ENCODE results near the gene TOX2.

The TOX2 gene

DNA sequence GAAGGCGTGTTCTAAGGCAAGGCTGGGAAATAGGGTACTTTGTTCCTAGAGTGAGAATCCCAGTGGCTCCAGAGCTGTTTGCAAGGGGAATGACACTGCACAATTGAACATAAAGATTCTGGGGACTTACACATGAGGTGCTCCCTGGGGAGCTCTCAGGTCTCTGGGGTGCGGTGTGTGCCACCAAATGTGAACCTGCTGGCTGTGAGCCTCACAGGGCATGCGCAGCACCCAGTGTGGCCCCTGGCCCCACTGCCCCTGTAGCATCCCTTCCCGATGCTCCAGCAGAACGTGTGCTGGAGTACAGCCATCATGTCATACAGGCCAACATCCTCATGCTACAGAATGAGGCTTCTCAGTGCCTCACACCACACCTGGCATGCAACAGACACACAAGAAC lies 68.2 kb downstream of the TOX2 start:
- no peak for DNase-seq

DNA sequence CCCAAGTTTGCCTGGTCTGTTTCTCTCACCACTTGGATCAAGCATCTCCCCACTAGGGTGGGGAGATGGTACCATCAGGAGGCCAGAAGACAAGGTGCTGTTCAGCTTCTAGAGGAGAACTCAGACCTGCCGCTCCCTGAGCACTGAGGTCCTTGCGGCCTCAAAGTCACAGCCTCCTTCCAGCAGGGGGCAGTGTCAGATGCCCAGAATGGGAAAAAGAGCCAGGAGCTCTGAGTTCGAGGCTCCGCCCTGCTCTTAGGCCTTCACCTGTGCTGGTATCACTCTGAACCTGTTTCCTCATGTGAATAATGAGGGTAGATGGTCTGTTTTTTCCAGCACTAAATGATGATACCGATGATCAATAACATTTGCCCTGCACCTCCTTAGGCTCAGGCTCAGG lies 68.7 kb downstream of the TOX2 start:
- DNase-seq: peak; percentile 76

DNA sequence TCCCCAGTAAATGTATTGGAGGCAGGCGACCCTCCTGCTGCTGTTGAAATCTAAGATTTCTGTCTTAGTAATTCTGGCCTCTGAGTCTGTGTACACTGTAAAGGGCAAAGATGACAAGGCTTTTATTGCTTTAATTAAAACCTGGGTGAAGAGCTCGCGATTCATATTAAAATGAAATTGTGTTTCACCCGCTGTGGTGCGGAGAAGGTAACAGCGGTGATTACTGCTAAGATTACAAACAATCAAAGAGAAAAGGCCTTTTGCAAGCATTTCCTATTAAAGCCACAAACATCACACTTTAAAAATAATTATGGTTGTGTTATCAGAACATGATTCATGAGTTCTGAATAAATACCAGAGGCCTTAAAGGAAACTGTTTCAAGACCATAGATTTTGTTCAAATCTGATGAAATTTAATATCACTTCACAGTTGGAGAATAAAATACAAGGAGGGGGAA lies 69.3 kb downstream of the TOX2 start:
- no peak for DNase-seq

DNA sequence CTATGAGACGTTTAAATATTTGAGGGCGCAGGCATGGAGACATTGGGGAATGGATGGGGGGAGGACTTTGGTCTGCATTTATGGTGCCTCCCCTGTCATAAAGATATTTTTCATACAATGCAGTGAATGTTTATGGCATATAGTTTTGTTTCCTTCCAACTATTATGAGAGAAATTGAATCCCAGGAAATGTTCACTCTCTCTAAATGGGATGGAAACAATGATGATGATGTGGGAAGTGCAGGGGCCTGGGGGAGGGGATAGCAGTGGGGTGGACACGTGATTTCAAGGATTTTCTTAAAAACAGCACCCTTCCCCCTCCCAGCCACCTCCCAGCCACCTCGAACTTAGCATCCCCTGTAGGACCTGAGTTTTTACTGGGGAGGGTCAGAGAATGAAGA lies 69.9 kb downstream of the TOX2 start:
- no peak for DNase-seq

DNA sequence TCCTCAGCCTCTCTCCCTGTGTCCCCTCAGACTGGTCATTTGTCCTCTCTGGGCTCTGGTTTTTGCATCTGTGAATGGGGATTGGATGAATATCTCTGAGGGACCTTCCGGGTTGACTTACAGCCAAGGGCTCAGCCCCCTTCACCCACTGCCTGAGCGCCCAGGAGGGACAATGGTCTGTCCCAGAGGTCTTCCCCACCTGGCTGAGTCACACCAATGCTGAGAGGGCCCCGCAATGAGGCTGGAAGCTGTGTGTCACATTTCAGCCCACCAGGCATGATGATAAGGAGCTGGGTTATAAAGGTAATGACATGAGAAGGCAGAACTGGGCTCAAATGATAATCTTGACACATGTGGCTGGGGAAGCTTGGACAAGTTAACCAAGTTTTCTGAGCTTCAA lies 70.5 kb downstream of the TOX2 start:
- DNase-seq: no peak

DNA sequence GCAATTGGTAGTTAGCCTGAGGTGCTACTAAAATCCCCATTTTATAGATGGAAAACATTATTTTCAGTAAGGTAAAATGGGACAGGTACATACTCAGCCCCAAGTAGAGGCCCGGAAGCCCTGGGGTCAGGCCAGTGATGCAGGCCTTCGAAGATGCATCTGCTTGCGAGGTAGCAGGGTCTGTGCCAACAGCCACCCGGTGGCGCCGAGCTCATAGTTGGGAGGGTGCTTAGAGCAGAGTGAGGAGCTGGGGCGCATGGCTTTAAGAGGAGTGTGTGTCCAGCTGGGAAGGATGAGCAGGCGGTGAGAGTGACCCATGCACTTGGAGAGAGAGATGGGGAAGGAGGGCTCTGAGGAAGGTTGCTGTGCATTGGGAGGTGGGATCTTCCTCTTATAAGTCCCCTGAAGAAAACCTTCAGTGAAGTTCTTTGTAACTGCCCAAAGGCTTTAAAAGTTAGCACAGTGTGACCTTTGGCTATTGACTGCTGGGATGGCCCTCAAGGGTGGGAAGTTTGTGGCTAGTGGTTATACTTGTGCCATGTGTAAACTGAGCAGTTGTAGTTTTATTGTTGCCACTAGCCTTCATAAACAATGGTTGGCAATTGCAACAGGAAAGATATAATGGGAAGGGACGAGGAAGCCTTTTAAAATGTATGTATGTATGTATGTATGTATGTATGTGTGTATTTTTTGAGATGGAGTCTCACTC lies 71.1 kb downstream of the TOX2 start:
- DNase-seq: no peak

DNA sequence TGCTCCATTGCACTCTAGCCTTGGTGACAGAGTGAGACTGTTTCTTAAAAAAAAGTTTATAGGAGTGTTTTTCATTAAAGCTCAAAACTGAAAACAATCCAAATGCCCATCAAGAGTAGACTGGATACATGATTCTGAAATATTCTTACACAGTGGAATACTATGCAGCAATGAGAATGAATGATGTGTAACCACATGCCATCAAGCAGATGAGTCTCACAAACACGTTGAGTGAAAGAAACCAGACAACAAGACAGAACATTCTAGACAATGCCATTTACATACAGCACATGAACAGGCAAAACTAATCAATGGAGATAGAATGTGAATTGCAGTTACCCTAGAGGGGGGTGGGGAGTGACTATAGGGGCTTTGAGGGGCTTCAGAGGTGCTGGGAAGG lies 72.4 kb downstream of the TOX2 start:
- no peak for DNase-seq

DNA sequence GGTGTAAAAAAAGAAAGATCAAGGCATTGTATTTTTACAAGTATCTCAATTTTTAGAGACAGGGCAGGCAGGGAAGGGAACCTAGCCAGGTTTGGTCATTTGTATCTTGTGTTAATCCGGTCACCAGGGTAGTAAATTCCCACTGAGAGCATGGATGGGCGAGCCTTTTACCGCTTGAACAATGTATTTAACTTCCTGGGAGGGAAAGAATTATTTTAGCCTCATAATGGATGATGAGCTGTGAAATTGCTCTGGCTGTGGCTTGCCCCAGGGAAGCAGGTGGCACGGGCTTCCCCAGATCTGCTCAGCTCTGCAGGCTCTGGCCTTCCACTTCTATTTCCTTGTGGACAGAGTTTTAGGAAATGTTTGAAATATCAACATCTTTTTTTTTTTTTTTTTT lies 72.9 kb downstream of the TOX2 start:
- no peak for DNase-seq

DNA sequence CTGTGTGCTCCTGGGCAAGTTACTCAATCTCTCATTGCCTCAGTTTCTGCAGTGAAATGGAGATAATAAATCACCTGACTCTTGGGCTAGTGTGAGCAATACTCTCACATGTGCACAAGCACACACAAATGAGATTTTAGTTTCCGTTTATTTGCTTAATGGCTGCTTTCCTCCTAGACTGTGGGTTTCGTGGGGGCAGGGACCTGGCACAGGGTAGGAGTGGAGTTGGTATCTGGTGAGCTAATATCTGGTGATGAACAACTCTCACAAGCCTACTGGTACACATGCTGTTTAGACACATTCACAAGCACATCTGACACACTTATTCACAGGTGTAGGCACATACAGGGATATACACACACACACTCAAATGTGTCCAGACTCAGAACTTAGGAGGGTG lies 73.8 kb downstream of the TOX2 start:
- no peak for DNase-seq

DNA sequence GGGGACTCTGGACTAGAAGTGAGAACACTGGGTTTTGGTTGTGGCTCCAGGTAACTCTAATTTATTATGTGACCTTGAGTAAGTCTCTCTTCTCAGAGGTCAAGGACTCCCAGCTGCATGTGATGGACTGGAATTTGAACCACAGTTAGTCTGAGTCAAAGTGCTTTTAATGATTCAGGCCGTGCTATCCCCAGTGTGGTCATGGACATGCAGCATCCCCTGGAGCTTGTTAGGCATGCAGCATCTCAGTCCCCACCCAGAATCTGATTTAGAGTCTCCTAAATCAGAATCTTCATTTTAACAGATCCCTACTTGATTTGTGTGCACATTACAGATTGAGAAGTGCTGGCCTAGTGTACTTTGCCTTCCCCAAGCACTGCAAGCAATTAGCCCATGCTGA lies 74.2 kb downstream of the TOX2 start:
- no peak for DNase-seq

DNA sequence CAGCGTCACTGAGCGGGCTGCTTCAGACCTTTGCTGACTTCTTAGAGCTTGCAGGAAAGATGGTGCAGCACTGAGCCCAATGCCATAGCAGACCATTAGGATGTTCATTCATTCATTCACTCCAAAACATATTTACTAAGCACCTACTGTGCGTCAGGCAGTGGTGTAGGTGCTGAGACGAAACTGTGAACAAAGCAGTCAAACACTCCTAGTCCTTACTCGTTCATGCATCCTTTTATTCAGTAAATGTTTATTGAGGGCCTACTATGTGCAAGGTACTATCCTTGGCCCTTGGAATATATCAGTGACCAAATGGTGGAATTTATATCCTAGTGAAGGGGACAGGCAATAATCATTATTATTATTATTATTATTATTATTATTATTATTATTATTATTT lies 76.6 kb downstream of the TOX2 start:
- DNase-seq: no peak

DNA sequence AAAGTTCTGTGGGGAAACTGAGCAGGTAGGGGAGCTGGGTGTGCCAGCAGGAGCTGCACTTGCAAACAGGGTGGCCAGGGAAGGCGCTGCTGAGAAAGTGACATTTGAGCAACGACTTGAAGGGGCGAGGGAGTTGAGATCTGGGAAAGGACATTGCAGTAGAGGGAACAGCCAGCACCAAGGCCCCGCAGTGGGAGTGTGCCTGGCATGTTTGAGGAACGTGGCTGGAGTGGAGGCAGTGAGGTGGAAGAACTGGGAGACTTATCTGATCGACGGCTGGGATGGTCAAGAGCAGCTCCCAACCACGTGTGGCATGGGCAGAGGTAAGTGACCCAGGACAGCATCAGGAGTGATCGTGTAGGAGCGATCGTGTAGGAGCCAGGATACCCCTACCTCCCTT lies 77.3 kb downstream of the TOX2 start:
- DNase-seq: no peak

DNA sequence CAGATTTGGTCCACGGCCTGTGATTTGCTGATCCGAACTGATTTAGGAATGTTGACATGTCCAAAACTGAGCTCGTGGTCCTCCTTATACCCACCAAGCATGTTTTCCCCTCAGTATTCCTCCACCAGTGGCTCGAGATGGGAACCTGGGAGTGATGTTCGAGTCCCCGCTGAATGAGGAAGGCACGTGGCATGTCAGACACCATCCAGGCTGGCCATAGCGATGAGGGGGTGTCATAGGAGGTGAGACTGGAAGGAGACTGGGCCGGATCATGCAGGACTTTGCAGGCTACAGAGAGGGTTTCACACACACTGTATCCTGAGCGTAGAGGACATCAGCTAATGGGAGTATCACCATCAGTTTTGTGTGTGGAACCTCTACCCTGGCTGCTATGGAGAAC lies 78.2 kb downstream of the TOX2 start:
- no peak for DNase-seq

DNA sequence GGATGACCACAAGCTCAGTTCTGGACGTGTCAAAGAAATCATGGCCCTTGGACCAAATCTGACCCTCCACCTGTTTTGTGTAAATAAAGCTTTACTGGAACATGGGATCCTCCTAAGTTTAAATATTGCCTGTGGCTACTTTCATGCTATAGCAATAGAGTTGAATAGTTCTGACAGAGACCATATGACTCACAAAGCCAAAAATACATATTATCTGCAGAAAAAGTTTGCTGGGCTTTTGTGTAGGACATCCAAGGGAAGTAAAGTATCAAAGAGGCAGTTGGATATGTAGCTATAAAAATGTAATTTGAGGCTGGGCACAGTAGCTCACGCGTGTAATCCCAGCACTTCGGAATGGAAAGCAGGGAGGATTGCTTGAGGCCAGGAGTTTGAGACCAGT lies 78.9 kb downstream of the TOX2 start:
- DNase-seq: no peak

DNA sequence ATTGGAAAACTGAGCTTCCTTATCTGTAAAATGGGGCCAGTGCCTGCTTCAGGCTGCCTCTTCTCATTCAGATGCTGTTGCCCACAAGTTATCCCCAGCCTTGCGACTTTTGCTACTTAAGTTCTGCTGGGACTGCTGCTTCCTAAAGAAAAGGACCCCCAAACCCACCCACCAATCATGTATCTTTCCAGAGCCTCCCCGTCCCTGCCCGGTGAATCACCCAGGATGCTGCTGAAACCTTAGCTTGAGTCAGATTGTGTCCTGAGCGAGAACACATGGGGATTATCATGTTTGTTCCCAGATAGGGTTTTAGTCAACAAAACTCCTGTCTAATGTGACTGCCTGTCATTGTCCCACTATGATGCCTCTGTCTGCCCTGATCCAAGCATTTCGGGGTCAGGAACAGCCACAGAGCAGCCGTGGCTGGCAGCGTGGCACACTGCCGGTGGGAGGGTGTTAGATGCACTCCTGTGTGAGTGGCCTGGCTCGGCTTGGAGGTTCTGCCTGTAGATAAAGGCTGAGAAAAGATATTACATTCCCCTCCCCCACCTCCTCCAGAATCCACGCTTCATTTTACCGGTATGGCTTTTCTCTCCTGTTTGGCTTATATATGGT lies 79.9 kb downstream of the TOX2 start:
- no peak for DNase-seq

DNA sequence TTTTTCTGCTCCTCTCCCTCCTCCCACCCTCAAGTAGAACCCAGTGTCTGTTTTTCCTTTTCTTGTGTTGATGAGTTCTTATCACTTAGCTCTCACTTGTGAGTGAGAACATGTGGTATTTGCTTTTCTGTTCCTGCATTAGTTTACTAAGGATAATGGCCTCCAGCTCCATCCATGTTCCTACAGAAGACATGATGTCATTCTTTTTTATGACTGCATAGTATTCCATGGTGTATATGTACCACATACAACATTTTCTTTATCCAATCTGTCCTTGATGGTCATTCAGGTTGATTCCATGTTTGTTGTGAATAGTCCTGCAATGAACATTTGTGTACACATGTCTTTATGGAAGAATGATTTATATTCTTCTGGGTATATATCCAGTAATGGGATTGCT lies 81.0 kb downstream of the TOX2 start:
- no peak for DNase-seq

DNA sequence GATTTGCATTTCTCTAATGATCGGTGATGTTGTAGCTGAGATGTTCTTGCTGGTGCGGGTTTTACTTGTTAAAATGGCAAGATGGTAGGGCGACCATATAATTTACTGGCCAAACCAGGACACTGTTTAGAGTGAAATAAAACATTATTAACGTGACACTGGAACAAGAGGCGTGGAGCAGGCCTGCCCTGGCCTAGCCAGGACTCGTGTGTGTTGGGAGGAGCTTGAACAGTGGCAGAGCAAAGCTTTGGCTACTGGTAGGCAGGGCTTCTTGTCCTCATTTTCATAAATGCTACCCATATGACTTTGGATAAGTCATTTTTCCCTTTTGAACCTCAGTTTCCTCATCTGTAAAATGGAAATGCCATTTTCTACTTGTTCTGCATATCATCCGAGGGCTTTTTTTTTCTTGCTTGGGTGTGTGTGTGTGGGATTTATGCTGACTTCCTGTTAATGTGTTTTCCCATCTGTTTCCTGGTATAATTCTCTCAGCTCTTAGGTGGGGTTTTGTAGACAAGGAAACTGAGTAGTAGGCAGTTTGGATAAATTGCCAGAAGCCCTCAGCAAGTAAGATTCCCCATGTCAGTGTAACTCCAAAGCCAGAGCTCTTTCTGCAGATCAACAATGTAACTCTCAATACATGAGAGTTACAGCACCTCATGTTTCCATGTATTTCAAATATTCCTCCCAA lies 81.7 kb downstream of the TOX2 start:
- DNase-seq: no peak

DNA sequence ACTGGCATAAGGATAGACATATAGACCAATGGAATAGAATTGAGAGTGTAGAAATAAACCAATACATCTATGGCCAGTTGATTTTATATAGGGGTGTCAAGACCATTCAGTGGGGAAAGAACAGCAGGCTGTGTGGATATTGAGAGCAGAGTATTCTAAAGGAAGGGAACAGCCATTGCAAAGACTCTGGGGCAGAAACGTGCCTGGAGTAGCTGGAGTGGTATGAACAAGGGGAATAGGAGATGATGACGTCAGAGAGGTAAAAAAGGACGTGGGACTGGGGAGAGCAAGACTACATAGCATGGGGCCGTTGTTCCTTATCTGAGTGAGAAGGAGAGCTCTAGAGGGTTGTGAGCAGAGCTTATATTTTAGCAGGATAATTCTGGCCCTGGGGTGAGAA lies 85.2 kb downstream of the TOX2 start:
- DNase-seq: no peak

DNA sequence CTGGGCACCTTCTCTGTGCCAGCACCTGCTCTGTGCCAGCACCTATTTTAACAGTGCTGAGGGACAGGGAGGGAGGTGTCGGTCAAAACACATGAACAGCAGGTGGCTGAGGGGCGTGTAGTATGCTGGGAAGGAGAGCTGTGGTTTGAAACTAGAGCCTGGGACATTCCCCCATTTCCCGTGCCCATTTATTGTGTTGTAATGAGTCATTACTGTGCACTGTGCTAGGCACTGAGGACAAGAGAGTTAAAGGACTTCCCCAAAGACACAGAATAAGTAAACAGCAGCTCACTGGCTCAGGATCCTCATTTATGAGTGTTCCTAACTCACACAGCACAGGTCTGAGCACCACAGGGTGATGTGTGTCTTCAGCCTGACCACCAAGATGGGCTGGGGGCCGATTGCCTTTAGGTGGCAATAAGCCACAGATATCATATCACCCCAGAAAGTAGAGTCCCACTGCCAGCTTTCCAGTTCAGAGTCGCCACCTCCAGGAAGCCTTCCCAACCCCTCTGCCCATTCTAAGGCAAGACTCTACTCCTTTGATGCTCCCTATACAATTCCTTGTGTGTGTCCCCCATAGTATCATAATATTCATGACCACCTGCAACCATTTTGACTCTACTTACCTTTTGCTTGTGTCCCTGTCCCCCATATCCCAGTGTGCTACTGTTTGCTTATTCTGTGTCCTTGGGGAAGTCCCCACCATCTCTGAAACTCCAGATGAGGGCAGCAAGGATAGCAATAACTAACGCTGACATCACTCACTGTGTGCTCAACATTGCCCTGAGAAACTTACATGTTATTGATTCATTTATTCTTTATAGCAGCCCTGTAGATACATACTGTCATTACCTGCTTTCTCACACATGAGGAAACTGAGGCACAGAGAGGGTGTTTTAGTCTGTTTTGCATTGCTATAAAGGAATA lies 87.3 kb downstream of the TOX2 start:
- peak; percentile 41 for DNase-seq

DNA sequence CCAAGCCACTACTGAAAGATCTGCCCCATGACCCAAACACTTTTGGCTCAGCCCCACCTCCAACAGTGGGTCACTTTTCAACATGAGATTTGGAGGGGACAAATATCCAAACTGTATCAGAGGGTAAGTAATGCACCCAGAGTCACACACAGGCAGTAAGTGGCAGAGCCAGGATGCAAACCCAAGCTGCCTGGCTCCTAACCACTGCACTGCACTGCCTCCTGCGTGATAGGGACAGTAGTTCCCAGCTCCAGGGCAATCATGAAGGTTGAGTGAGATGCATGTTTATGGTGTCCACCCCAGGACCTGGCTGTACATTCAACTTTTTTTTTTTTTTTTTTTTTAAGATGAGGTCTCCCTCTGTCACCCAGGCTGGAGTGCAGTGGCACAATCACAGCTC lies 88.2 kb downstream of the TOX2 start:
- no peak for DNase-seq

DNA sequence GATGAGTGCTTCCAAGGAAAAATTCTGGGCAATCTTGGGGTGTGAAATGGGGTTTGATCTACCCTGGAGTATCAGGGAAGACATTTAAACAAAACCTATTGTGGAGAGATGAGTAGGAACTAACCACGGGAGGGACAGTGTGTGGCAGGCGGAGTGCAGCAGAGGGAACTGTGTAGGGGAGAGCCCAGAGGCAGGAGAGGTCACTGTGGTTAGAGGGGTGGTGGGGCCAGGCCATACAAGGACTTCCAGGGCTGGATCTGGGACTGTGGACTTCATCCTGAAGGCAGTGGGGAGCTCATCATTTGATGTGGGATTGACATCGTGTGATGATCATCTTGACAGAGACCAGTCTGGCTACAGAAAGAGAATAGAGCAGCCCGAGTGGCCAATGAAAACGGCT lies 89.0 kb downstream of the TOX2 start:
- no peak for DNase-seq

DNA sequence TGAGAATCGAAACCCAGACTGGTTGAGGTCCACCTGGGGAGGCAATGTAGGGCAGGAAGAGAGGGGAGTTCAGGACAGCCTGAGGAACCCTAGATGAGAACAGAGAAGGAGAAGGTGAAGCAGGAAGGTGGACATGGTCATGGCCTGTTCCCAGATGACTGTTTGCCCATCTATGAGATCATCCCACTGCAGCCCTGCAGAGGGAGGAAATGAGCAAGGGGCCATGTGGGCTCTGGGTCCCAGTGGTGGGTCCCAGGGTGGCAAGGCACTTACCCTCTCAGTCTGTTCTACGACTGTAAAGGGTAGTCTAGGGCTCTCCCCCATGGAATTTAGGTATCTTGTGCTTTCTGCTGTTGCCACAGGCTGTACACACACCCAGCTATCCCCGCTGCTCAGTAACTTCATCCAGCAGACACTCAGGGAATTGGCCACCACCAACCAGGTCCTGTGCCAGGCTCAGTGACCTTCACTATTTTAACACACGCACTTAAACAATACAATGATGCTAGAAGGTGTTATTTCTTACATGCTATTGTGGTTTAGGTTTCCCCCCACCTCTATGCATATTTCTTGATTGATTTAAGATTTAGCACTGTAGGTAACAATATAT lies 89.8 kb downstream of the TOX2 start:
- DNase-seq: peak; percentile 37

DNA sequence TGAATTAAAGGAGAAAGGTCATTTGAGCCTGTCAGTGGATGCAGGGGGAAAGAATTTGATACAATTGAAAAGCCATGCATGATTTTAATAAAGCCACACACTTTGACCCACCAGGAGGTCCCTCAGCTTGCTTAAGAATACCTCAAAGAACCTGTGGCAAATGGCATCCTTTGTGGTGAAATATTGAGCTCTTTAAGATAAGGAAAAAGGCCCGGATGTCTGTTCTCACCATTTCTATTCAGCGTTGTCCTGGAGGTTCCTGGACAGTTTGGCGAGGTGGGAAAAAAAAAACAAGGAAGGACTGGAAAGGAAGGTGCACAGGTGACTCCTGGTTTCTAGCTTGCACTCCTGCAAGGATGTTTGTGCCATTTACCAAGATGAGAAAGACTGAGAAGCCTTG lies 91.0 kb downstream of the TOX2 start:
- DNase-seq: no peak
